Panc1 (cell line): ENCODE measurements around the gene DNER. TPM values are rescaled to one million over a fixed set of nuclear protein-coding genes. Genes with fewer than 3 reads are reported as not detected.

Experiments
- ATAC-seq: fragments of 200-7000 bp; cut with Tn5 transposase; 2 replicates; pipeline ENCODE4 v1.9.1; 2020; ENCODE audit warnings: mild to moderate bottlenecking, moderate library complexity
- BruUV-seq: library from RNA; stranded (reverse); fragments of 400-500 nt; replicated peaks from 2 replicates; lab custom pipeline; 2021; lab: Mats Ljungman, UMichigan
- CTCF ChIA-PET: fragments of 300-600 bp; sonication (Branson Sonifier 250); formaldehyde crosslinking; loops from one replicate; lab custom pipeline; 2022; ENCODE audit warnings: antibody characterized with exemption; lab: Charles Lee
- POLR2A ChIA-PET: fragments of 300-600 bp; sonication (Branson Sonifier 250); formaldehyde crosslinking; loops from one replicate; lab custom pipeline; 2022; ENCODE audit warnings: antibody characterized with exemption; lab: Charles Lee
- DNase-seq: peaks from one replicate; pipeline ENCODE4 v3.0.0-alpha.2; 2010; ENCODE audit warnings: low read depth, low spot score
- H3K27ac ChIP-seq: 2 replicates; pipeline ENCODE4 v1.5.1; 2011; ENCODE audit warnings: mild to moderate bottlenecking, low read length, inconsistent platforms
- H3K27me3 ChIP-seq: fragments of 200-500 bp; sonication (Bioruptor generic); 2 replicates; pipeline ENCODE4 v1.6.0; 2014; ENCODE audit warnings: low read length, inconsistent platforms; ENCODE audit not compliant: control insufficient read depth, insufficient read depth
- H3K36me3 ChIP-seq: fragments of 200-500 bp; sonication (Bioruptor generic); 2 replicates; pipeline ENCODE4 v1.5.1; 2014; ENCODE audit warnings: inconsistent platforms, mild to moderate bottlenecking, low read length, moderate library complexity; ENCODE audit not compliant: control insufficient read depth, insufficient read depth
- H3K4me1 ChIP-seq: 2 replicates; pipeline ENCODE4 v1.5.1; 2011; ENCODE audit warnings: inconsistent platforms, mild to moderate bottlenecking, low read length, moderate library complexity; ENCODE audit not compliant: control insufficient read depth, insufficient read depth
- H3K4me3 ChIP-seq, 2 experiments: 2 replicates each; pipeline ENCODE4 v1.5.1; 2011 to 2012; ENCODE audit warnings: low read depth in 2 of 2, low read length in 2 of 2, mild to moderate bottlenecking in 2 of 2, inconsistent platforms in 1 of 2, moderate library complexity in 1 of 2
- H3K9me3 ChIP-seq: fragments of 200-500 bp; sonication (Bioruptor generic); 2 replicates; pipeline ENCODE4 v1.5.1; 2014; ENCODE audit warnings: low read depth, mild to moderate bottlenecking, inconsistent platforms, low read length, moderate library complexity; ENCODE audit not compliant: control insufficient read depth, insufficient read depth
- CTCF ChIP-seq: fragments of 450-650 bp; IDR thresholded peaks from 2 replicates; pipeline ENCODE4 v1.5.1; 2017; ENCODE audit warnings: mild to moderate bottlenecking
- POLR2AphosphoS5 ChIP-seq: IDR thresholded peaks from 2 replicates; pipeline ENCODE4 v1.6.1; 2012; ENCODE audit warnings: mild to moderate bottlenecking, low read depth, low read length, moderate library complexity
- REST ChIP-seq, 2 experiments: IDR thresholded peaks; 2 replicates each; pipeline ENCODE4 v1.6.1; 2011 to 2012; ENCODE audit warnings: low read depth in 2 of 2, control low read depth in 1 of 2, low read length in 1 of 2, mild to moderate bottlenecking in 1 of 2, moderate library complexity in 1 of 2; ENCODE audit not compliant: insufficient read depth in 1 of 2
- SIN3A ChIP-seq: IDR thresholded peaks from 2 replicates; pipeline ENCODE4 v1.6.1; 2012; ENCODE audit warnings: low read depth, mild to moderate bottlenecking, low read length, moderate library complexity, borderline replicate concordance; ENCODE audit not compliant: insufficient read depth
- TCF7L2 ChIP-seq: IDR thresholded peaks from 2 replicates; pipeline ENCODE4 v1.6.1; 2011; ENCODE audit warnings: mild to moderate bottlenecking, low read depth, low read length, inconsistent platforms
- in situ Hi-C: cut with HindIII; loops from 2 replicates; pipeline ENCODE4 v1.10.0; 2016; ENCODE audit warnings: low sequenced_read_pairs, low pct_unique_long_range_greater_than_20kb
- intact Hi-C: fragments of 100-400 bp; cut with micrococcal nuclease; formaldehyde crosslinking; loops from one replicate; pipeline ENCODE4 v1.10.0; 2022; ENCODE audit not compliant: unreplicated experiment
- total RNA-seq: library from RNA; stranded (reverse); gene quantifications from one replicate; pipeline ENCODE4 v1.2.1, GENCODE V29; 2021; ENCODE audit not compliant: unreplicated experiment

DNER gene
- total RNA-seq, 1 experiment from 2014 or later, result 0.31 TPM

- in situ Hi-C loops, result no loop called here
- H3K36me3 ChIP-seq, result no peaks in the 10 kb centered on the region
- intact Hi-C loops, result no loop called here
- ChIA-PET POLR2A (no interaction called here), CTCF (no interaction called here)
- H3K27ac ChIP-seq, result no peak overlapping the region
- no peaks in the 10 kb centered on the region for H3K27me3 ChIP-seq
- no peak overlapping the region for H3K4me3 ChIP-seq
- H3K4me1 ChIP-seq, result no peaks in the 10 kb centered on the region
- BruUV-seq, result no TSS peak
- TF ChIP-seq POLR2AphosphoS5 (no peak), CTCF (no peak), REST (IDR thresholded peaks at IDR 0.05; ENCODE audit: insufficient read depth in 1 of 2, low read depth in 2 of 2, low read length in 1 of 2) (no peak)
- DNase-seq, result no peak
- no peak for ATAC-seq
- no peaks in the 10 kb centered on the region; the same call in 1 of the 2 replicates for H3K9me3 ChIP-seq
Observed at GRCh38 chr2:229438430-229439159, 275.8 kb downstream of the DNER start.

GRCh38 chr2:229437467-229437866 is 276.9 kb downstream of the DNER start:
- TF ChIP-seq TCF7L2, result no peak
- no peak for TF ChIP-seq SIN3A
- TF ChIP-seq POLR2AphosphoS5, result no peak
- TF ChIP-seq CTCF, result no peak
- TF ChIP-seq REST (IDR thresholded peaks at IDR 0.05; ENCODE audit: insufficient read depth in 1 of 2, low read depth in 2 of 2, low read length in 1 of 2), result no peak
- BruUV-seq, result no TSS peak
- POLR2A ChIA-PET, result no interaction called here
- intact Hi-C loops (no loop called here), in situ Hi-C loops (no loop called here)
- Histone ChIP-seq H3K4me1 (no peaks in the 10 kb centered on the region), H3K36me3 (no peaks in the 10 kb centered on the region), H3K4me3 (no peak overlapping the region), H3K27ac (no peak overlapping the region), H3K27me3 (no peaks in the 10 kb centered on the region), H3K9me3 (no peaks in the 10 kb centered on the region; the same call in 1 of the 2 replicates)
- DNase-seq (no peak), ATAC-seq (no peak)
- CTCF ChIA-PET, result no interaction called here
